IPS-18c (cell line): ENCODE measurements around the gene FUBP1.
"Not testable (repeated sequence)": the region's sequence is repeated elsewhere in the genome, so short reads cannot be mapped to it uniquely, and the experiment has no call there.

Experiments
- H3K4me3 ChIP-seq: 2 replicates; pipeline ENCODE4 v1.7.0; 2013; ENCODE audit warnings: low read depth, mild to moderate bottlenecking, low read length, moderate library complexity; ENCODE audit not compliant: insufficient read depth
- H3K9me3 ChIP-seq: one replicate; pipeline ENCODE4 v1.6.1; 2013; ENCODE audit warnings: mild to moderate bottlenecking, low read length, moderate library complexity; ENCODE audit not compliant: control insufficient read depth, insufficient read depth

FUBP1 gene

DNA sequence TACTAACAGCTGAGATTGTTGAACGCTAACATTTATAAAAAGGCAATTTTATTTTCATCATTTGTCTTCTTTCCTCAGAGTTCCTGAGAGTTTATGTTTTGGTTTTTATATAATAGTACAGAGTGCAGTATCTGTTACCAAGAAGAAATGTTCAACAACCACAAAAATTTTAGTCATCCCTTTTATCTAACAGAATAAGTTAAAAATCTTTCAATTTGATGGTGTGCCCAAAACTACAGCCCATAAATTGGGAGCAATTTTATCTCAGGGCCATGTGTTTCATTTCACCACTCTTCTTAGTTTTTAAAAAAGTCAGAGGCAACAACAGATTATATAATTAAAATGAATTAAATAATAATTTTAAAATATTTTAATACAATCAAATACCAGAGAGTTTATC lies 53.4 kb downstream of the FUBP1 start:
- no peaks in the 10 kb centered on the region for H3K9me3 ChIP-seq

DNA sequence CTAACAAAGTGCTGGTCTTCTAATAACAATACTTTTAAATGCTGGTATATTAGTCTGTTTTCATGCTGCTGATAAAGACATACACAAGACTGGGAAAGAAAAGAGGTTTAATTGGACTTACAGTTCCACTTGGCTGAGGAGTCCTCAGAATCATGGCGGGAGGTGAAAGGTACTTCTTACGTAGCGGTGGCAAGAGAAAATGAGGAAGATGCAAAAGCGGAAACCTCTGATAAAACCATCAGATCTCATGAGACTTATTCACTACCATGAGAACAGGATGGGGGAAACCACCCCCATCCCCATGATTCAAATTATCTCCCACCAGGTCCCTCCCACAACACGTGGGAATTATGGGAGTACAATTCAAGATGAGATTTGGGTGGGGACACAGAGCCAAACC lies 60.0 kb downstream of the FUBP1 start:
- not testable (repeated sequence) for H3K9me3 ChIP-seq

More for the DNA sequence above, 53.4 kb downstream of the FUBP1 start:
- H3K4me3 ChIP-seq = no peak overlapping the region

DNA sequence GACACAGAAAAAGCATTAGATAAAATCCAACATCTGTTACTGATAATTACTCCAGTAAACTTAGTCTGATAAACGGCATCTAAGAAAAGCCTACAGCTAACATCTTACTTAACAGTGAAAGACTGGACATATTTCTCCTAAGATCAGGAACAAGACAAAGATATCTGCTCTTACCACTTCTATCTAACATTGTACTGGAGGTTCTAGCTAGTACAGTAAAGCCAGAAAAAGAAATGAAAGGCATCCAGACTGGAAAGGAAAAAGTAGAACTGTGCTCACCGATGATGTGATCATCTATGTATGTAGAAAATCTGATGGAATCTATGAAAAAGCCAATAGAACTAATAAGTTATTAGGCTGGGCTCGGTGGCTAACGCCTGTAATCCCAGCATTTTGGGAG lies 68.8 kb downstream of the FUBP1 start:
- Histone ChIP-seq H3K4me3 (no peak overlapping the region), H3K9me3 (no peaks in the 10 kb centered on the region)

More for the DNA sequence above, 60.0 kb downstream of the FUBP1 start:
- not testable (repeated sequence) for H3K4me3 ChIP-seq

DNA sequence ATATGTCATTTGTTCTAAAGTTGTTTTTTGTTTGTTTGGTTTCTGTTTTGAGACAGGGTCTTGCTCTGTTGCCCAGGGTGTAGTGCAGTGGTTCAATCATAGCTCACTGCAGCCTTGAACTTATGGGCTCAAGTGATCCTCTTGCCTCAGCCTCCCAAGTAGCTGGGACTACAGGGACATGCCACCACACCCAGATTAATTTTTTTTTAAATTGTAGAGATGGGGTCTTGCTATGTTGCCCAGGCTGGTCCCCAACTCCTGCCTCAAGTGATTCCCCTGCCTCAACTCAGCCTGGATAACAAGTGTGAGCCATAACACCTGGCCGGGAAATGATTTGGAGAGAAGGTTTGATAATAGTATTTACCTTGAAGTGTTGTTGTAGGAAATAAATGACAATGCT lies 72.2 kb downstream of the FUBP1 start:
- H3K4me3 ChIP-seq = no peak overlapping the region
- no peaks in the 10 kb centered on the region for H3K9me3 ChIP-seq

DNA sequence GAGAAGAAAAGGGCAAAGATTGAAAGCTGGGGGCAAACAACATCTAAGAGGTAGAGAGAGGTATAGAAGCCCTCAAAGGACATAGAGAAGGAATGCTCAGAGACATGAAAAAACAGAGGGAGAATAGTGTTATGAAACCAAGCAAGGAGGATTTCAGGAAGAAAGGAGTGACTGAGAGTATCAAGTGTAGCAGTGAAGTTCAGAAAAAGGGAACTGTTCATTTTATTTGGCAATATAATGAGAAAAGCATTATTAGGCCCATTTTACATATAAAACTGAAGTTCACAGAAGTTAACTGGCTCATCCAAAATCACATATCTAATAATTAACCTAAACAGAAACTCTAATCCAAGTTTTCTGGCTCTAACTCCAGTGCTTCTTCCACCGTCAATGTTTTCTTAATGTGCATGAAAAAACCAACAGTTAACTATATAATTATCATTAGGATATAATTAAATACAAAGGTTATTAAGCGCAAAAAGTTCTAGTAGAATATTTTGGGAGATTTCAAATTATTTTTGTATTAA lies 72.8 kb downstream of the FUBP1 start:
- Histone ChIP-seq H3K4me3 (no peak overlapping the region), H3K9me3 (no peaks in the 10 kb centered on the region)

DNA sequence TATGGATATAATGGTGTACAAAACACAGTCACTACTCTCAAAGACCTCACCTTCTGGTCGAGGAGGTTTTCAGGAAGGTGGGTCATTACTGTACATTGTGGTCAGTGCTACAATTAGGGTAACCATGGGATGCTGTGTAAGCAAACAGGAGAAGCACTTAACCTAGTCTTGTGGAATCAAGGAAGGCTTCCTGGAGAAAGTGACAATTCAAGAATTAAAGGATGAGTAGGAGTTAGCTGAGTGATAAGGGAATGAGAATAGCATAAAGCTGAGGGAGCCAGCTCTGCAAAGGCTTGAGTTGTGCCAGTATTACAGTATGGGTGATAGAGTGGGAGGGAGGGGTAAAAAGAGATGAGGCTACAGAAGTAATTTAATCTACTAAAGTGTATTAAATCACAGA lies 73.3 kb downstream of the FUBP1 start:
- no peaks in the 10 kb centered on the region for H3K9me3 ChIP-seq
- H3K4me3 ChIP-seq = no peak overlapping the region

DNA sequence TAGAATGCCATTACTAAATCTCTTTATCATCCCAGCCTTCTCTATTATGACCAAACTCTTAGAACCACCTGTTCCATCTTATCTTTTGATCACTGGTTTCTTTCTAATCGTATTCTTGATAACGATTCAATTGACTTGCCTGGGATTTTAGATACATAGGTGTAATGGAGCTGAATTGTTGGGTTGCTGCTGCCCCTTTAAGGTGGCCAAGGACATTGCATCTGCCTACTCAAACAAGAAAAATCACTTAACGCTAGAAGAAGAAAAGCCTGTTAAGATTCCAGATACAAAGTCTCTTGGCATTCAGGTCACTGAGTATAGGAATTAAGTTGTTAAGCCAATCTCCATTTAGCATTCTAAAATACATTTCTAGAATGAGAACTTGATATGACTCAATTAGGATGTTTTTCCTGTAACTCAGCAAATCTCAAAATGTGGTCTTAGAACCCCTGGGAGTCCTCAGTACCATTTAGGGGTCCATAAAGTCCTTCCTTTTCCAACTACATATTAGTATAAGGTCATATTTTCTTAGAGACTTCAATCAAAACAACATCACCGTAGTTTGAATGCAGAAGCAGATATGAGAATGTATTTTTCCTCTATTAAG lies 78.1 kb downstream of the FUBP1 start:
- no peak overlapping the region for H3K4me3 ChIP-seq
- no peaks in the 10 kb centered on the region for H3K9me3 ChIP-seq

DNA sequence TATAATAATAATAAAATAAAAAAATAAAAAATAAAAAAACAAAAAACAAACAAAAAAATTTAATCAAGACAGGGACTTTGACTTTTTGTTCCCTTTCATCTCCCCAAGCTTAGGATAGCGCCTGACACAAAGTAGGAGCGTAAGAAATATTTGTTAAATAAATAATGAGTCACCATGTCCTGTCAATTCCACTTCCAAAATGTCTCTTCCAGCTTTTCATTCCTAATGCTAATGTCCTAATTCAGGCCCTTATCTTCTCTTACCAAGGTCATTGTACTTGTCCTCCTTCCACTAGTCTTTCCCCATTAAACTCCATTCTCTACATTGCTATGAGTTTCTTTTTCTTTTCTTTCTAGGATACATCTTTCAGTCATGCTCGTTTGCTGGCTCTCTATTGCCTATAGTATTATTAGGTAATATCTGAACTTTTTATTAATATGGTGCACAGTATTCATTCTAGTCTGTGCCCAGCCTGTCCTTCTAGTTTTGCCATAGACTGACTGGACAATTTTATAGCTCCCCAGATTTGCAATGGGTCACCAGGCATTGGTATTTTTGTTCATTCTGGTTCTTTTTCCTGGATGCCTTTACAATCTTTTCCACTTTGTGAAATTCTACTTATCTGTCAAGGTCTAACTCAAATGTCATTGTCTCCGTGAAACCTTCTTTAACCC lies 79.1 kb downstream of the FUBP1 start:
- Histone ChIP-seq H3K9me3 (no peaks in the 10 kb centered on the region), H3K4me3 (no peak overlapping the region)
